IPS-18c (cell line): ENCODE measurements around the gene MPV17.
"Not testable (repeated sequence)": the region's sequence is repeated elsewhere in the genome, so short reads cannot be mapped to it uniquely, and the experiment has no call there.

Experiments used
- H3K4me3 ChIP-seq: 2 replicates; pipeline ENCODE4 v1.7.0; 2013; ENCODE audit warnings: low read depth, mild to moderate bottlenecking, low read length, moderate library complexity; ENCODE audit not compliant: insufficient read depth
- H3K9me3 ChIP-seq: one replicate; pipeline ENCODE4 v1.6.1; 2013; ENCODE audit warnings: mild to moderate bottlenecking, low read length, moderate library complexity; ENCODE audit not compliant: control insufficient read depth, insufficient read depth

MPV17 gene

GRCh38 chr2:27322766-27323595 is at the start of gene MPV17:
Gene MPV17 (minus strand): TSS chr2:27323097. CDS start chr2:27322517, 580 bp downstream.
- Histone ChIP-seq H3K4me3 (peak within 1 kb of the TSS; percentile 100), H3K9me3 (no peaks in the 10 kb centered on the region)

GRCh38 chr2:27370816-27371620 is 48.1 kb upstream of the MPV17 start:
- peak overlapping the region; percentile 99 for H3K4me3 ChIP-seq

GRCh38 chr2:27370026-27370815 is 47.3 kb upstream of the MPV17 start, which contains the start of the genes EIF2B4 and SNX17:
Gene EIF2B4 (minus strand): TSS chr2:27370338. CDS start chr2:27370314, 24 bp downstream.
Gene SNX17 (plus strand): TSS chr2:27370616. CDS start chr2:27370744, 128 bp downstream.
- Histone ChIP-seq H3K4me3 (peak within 1 kb of the TSS; percentile 99), H3K9me3 (no peaks in the 10 kb centered on the region)

More at GRCh38 chr2:27370816-27371620, 48.1 kb upstream of the MPV17 start:
- H3K9me3 ChIP-seq = no peaks in the 10 kb centered on the region

DNA sequence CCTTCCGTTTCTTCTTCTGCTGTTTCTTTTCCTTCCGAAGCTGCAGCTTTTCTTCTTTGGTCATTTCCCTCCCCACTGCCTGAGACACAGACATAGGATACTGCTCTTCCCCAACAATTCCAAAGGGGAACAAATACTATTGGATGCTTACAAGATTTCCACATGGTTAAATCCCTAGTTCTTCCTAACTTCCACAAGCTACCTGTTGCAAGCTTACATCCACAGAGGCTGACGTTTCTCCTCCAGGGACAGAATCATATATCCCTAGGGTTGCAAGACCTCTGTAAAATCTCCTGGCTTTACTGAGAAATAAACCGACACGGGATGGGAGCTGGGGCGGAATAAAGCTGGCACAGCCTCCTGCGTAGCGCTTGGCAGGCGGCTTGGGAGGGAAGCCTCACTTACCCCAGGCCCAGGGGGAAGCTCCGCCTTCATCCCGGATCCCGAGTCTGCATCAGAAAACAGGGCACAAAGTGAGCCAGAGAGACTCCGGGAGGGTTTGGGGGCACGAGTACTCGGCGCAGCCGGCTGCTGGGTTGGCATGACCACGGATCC is 46.7 kb upstream of the MPV17 start:
- peak overlapping the region; percentile 99 for H3K4me3 ChIP-seq
- no peaks in the 10 kb centered on the region for H3K9me3 ChIP-seq

- H3K4me3 ChIP-seq = no peak overlapping the region
- no peaks in the 10 kb centered on the region for H3K9me3 ChIP-seq
Observed at GRCh38 chr2:27363933-27364332, 41.0 kb upstream of the MPV17 start.

GRCh38 chr2:27362678-27363420 is 40.0 kb upstream of the MPV17 start:
- no peaks in the 10 kb centered on the region for H3K9me3 ChIP-seq
- no peak overlapping the region for H3K4me3 ChIP-seq

DNA sequence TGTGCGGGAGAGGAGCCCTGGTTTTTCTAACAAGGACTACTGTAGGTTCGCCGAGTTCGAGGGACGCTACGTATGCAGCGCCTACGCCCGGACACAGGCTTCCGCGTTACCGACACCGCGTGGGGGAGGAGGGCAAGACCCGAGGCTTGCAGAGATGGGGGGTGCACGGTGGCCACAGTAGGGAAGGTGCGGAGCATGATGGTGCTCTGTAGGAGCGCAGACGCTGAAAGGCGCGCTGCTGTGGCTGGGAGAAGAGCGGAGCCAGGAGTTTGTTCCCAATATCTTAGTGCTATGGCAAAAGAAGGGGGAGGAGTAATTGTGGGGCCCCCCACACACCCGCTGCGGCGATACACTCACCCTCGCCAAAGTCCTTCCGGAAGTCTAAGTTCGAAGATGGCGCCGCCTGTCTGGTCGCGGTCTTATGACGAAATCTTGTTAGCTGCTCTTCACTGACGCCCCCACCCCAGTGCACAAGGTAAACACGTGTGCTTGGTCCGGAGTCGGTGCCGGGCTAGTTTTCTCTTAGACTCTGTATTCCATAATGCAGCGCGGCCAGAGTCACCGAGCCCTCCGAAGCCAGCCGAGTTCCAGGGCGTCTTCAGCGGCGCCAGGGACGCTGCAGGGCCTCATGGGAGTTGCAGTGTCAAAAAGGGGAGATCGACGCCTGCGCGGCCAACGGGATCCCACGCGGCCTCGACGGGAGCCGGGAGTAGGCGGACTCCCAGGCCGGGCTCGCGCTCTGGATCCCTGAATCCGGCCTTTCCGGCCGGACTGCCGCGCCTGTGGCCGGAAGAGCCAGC is 33.7 kb upstream of the MPV17 start, which contains the start of gene GTF3C2:
GTF3C2 (minus strand) TSS at position 383 of the 800 bp plus-strand sequence. CDS start 13,210 bp downstream, outside the sequence.
- Histone ChIP-seq H3K9me3 (no peaks in the 10 kb centered on the region), H3K4me3 (peak within 1 kb of the TSS; percentile 96)

- H3K4me3 ChIP-seq = peak overlapping the region; percentile 96
- no peaks in the 10 kb centered on the region for H3K9me3 ChIP-seq
Observed at GRCh38 chr2:27356056-27356381, 33.1 kb upstream of the MPV17 start.

DNA sequence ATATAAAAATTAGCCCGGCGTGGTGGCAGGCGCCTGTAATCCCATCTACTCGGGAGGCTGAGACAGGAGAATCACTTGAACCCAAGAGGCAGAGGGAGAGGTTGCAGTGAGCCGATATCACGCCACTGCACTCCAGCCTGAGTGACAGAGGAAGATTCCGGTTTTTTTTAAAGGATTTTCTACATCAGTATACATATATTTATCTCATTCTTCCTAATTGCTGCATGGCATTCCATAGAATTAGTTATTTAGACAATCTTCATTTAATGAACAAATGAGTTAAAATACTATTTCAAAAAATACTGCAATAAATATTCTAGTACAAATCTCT is 31.7 kb upstream of the MPV17 start:
- H3K4me3 ChIP-seq = no peak overlapping the region

DNA sequence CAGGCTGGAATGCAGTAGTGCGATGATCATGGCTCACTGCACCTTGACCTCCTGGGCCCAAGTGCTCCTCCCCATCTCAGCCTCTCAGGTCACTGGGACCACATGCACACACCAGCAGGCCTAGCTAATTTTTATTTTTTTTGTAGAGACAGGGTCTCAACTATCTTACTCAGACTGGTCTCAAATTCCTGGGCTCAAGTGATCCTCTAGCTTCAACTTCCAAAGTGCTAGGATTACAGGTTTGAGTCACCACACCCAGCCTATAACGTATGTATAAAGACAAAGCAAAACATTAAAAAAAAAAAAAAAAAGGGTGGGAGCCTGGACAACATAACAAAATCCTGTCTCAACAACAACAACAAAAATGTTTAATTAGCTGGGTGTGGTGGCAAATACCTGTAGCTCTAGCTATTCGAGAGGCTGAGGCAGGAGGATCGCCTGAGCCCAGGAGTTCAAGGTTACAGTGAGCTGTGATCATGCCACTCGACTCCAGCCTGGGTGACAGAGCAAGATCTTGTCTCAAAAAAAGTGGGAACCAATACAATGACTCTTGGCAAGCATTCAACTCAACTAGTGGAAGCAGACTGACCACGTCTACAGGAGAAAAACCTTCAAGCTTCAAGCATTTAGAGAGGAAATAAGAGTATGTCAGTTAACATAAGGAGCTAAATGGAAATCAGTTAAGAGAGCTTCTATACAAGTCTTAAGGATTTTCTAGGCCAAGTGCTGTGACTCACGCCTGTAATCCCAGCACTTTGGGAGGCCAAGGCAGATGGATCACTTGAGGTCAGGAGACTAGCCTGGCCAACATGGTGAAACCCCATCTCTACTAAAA is 31.1 kb upstream of the MPV17 start:
- H3K4me3 ChIP-seq = no peak overlapping the region
- H3K9me3 ChIP-seq = no peaks in the 10 kb centered on the region

More for the DNA sequence above, 31.7 kb upstream of the MPV17 start:
- H3K9me3 ChIP-seq = no peaks in the 10 kb centered on the region

- not testable (repeated sequence) for H3K4me3 ChIP-seq, H3K9me3 ChIP-seq
Observed at GRCh38 chr2:27353386-27353761, 30.5 kb upstream of the MPV17 start.

GRCh38 chr2:27351802-27352598 is 29.1 kb upstream of the MPV17 start:
- Histone ChIP-seq H3K4me3 (no peak overlapping the region), H3K9me3 (no peaks in the 10 kb centered on the region)

DNA sequence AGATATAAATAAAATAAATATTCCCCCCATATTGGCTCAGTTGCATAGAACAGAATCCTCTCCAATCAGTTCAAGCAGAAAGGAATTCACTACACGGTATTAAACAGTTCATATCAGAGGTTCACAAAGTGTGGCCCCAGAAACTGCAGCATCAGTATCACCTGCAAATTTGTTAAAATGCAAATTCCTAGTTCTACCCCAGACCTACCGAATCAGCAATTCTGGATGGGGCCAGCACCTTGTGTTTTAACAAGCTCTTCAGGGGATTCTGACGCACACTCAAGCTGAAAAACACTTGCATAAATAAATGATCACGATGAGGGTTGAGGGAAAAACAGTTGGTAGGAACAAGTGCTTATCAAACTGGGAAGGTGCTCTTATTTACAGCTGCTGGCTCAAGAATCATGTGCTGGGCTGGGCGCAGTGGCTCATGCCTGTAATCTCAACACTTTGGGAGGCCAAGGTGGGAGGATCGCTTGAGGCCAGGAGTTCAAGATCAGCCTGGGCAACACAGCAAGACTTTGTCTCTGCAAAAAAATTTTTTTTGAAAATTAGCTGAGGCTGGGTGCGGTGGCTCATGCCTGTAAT is 27.3 kb upstream of the MPV17 start:
- no peak overlapping the region for H3K4me3 ChIP-seq
- H3K9me3 ChIP-seq = peaks cover 4% of the 10 kb centered on the region

DNA sequence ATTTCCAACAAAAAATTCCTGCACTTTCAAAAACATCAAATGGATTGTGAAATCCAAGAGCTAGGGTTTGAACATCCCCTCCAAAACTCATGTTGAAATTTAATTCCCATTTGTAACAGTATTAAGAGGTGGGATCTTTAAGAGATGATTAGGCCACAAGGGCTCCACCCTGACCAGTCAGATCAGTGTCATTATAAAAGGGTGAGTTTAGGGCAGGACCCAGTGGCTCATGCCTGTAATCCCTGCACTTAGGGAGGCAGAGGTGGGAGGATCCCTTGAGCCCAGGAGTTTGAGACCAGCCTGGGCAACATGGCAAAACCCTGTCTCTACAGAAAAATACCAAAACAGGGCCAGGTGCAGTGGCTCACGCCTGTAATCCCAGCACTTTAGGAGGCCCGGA is 24.7 kb upstream of the MPV17 start:
- peaks cover 4% of the 10 kb centered on the region for H3K9me3 ChIP-seq
- H3K4me3 ChIP-seq = no peak overlapping the region
